Spleen (tissue), 7 donors: ENCODE measurements around the gene CCDC34.

Experiments
- POLR2AphosphoS5 ChIP-seq, 3 donors: sonication (generic); formaldehyde crosslinking; IDR thresholded peaks; one replicate each; pipeline ENCODE4 v1.5.1; 2017; ENCODE audit warnings: antibody characterized with exemption in 3 of 3
- TF ChIP-seq, protein P1 (sequence below), 11 experiments: fragments of 200-600 bp in 7 of 11; fragments of 450-650 bp in 4 of 11; sonication (generic) in 4 of 11; IDR thresholded peaks in 8 of 11; conservative IDR thresholded peaks in 3 of 11; 1 replicate in 7 of 11; 2 replicates in 4 of 11; pipeline versions ENCODE4 v1.4.0 to v1.8.0; 2016 to 2021; ENCODE audit warnings: antibody characterized with exemption in 11 of 11, inconsistent platforms in 4 of 11, mild to moderate bottlenecking in 1 of 11
- donor health status: DM: no; HTN: no; CAD: no; lungs with moderate emphysema.
- donor health status: DM: no; HTN: no; CAD: no.
- donor health status: DM: no; HTN: no; CAD: no.

DNA sequence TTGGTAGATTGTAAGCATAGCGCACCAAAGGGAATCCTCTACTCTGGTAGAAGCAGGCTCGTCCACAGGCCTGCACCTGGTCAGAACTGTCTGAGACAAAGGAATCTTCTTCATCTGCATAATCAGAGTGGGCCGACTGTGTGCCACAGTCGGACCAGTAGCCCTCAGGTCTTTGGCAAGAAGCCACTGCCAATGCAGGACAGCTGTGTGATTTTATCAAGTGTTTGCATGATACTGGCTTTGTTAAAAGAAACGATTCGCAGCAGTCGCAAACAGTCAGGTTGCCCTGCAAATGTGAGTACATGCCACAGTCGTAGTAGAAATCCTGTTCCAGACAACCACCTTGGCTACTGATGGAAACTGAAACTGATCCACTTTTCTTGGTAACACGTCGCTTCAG lies 4.9 kb upstream of the CCDC34 start:
- TF ChIP-seq, protein P1, sequence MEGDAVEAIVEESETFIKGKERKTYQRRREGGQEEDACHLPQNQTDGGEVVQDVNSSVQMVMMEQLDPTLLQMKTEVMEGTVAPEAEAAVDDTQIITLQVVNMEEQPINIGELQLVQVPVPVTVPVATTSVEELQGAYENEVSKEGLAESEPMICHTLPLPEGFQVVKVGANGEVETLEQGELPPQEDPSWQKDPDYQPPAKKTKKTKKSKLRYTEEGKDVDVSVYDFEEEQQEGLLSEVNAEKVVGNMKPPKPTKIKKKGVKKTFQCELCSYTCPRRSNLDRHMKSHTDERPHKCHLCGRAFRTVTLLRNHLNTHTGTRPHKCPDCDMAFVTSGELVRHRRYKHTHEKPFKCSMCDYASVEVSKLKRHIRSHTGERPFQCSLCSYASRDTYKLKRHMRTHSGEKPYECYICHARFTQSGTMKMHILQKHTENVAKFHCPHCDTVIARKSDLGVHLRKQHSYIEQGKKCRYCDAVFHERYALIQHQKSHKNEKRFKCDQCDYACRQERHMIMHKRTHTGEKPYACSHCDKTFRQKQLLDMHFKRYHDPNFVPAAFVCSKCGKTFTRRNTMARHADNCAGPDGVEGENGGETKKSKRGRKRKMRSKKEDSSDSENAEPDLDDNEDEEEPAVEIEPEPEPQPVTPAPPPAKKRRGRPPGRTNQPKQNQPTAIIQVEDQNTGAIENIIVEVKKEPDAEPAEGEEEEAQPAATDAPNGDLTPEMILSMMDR (IDR thresholded peaks at IDR 0.05 in 8 of 11, conservative IDR thresholded peaks at IDR 0.05 in 3 of 11): no peak
- no peak for TF ChIP-seq POLR2AphosphoS5 (IDR thresholded peaks at IDR 0.05)
